Neural crest cell (in vitro differentiated cells): Measurements from ENCODE around the gene SOX2. TPM values are rescaled to one million over a fixed set of nuclear protein-coding genes. Genes with fewer than 3 reads are reported as not detected.

Experiments
- DNase-seq: peaks from one replicate; pipeline ENCODE4 v3.0.0; 2021; ENCODE audit warnings: low read depth, mixed read lengths, low spot score
- H3K27ac Mint-ChIP-seq: one replicate; pipeline ENCODE4 v1.8.0; 2021; ENCODE audit warnings: mild to moderate bottlenecking, mixed read lengths; ENCODE audit not compliant: unreplicated experiment
- H3K27me3 Mint-ChIP-seq: 2 replicates; pipeline ENCODE4 v1.8.0; 2021; ENCODE audit warnings: low read depth, mild to moderate bottlenecking, mixed read lengths
- H3K36me3 Mint-ChIP-seq: 2 replicates; pipeline ENCODE4 v1.8.0; 2021; ENCODE audit warnings: low read depth, mild to moderate bottlenecking, mixed read lengths
- H3K4me1 Mint-ChIP-seq: 2 replicates; pipeline ENCODE4 v1.8.0; 2021; ENCODE audit warnings: mixed read lengths
- H3K4me3 Mint-ChIP-seq: one replicate; pipeline ENCODE4 v1.8.0; 2021; ENCODE audit warnings: mild to moderate bottlenecking, mixed read lengths
- H3K9me3 Mint-ChIP-seq: 2 replicates; pipeline ENCODE4 v1.8.0; 2021; ENCODE audit warnings: mixed read lengths
- total RNA-seq: library from RNA; stranded (reverse); gene quantifications from 2 replicates; pipeline ENCODE4 v1.2.1, GENCODE V29; 2021
- TF ChIP-seq, protein P1 (sequence below): fragments of 200-600 bp; sonication (generic); conservative IDR thresholded peaks from 2 replicates; pipeline ENCODE4 v1.5.0; 2021; ENCODE audit warnings: antibody characterized with exemption, mild to moderate bottlenecking

SOX2 gene
- total RNA-seq, 1 donor from 2014 or later, result 105 TPM

DNA sequence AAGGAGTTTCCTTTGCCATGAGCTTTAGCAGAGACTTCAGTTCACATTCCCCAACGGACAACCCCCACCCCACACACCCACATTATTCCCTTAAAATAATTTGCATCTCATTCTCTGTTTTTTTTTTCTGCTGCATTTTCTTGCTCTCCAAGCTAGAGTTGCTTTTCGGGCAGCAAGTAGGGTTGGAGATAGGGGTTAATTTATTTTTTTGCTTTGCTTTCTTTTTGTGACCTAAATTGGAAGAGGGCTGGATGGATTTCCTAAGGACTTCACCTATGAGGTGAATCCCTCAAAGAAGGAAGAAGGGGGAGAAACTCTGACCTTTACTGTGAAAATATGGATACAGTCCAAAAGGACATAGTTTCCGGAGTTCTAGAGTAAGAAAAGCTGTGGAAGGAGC, 6.6 kb downstream of the SOX2 start:
- H3K36me3 Mint-ChIP-seq, result peaks cover 17% of the 10 kb centered on the region
- DNase-seq, result no peak
- peak overlapping the region; percentile 60 for H3K4me3 Mint-ChIP-seq
- peak overlapping the region; percentile 48 for H3K27ac Mint-ChIP-seq
- TF ChIP-seq, protein P1, sequence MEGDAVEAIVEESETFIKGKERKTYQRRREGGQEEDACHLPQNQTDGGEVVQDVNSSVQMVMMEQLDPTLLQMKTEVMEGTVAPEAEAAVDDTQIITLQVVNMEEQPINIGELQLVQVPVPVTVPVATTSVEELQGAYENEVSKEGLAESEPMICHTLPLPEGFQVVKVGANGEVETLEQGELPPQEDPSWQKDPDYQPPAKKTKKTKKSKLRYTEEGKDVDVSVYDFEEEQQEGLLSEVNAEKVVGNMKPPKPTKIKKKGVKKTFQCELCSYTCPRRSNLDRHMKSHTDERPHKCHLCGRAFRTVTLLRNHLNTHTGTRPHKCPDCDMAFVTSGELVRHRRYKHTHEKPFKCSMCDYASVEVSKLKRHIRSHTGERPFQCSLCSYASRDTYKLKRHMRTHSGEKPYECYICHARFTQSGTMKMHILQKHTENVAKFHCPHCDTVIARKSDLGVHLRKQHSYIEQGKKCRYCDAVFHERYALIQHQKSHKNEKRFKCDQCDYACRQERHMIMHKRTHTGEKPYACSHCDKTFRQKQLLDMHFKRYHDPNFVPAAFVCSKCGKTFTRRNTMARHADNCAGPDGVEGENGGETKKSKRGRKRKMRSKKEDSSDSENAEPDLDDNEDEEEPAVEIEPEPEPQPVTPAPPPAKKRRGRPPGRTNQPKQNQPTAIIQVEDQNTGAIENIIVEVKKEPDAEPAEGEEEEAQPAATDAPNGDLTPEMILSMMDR, result no peak
- no peaks in the 10 kb centered on the region for H3K9me3 Mint-ChIP-seq
- peaks cover 78% of the 10 kb centered on the region for H3K4me1 Mint-ChIP-seq
- H3K27me3 Mint-ChIP-seq, result peaks cover 3% of the 10 kb centered on the region

- no peak for DNase-seq
- Mint-ChIP-seq H3K27ac (peak overlapping the region; percentile 76), H3K4me3 (peak overlapping the region; percentile 78), H3K4me1 (peaks cover 87% of the 10 kb centered on the region), H3K27me3 (peaks cover 3% of the 10 kb centered on the region), H3K9me3 (no peaks in the 10 kb centered on the region), H3K36me3 (peaks cover 21% of the 10 kb centered on the region)
- TF ChIP-seq, protein P1, result no peak
Measured at GRCh38 chr3:181718987-181719911, 7.5 kb downstream of the SOX2 start.

DNA sequence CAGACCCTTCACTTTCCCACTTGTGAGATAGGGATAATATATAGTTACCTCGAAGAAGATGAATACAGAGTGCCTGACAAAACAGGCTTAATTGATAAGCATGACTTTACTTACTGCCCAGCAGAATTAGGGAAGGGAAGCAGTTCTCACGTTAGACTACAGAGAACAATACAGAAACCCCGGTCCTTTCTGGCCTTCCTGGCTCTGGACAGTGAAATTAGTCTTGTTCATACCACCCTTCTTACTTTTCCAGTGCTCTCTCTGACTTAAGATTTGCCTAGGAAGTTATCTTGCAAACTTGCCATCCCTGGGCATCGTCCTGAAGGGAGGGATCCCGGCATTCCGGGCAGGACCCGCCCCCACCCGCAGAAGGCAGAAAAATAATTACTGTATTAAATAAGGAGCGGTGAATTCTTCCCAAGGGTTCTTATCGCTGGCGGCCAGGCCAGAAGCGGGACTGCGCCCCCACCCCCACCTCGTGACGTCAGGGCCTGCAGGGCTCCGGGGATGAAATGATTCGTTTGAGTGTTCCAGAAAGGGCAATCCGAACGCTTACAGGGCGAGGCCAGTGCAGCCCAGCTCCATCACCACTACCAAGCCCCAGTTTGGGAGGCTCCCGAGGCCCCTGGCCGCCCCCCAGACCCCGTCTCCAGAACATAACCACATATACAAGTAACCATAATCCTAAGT, 8.4 kb downstream of the SOX2 start:
- Mint-ChIP-seq H3K9me3 (no peaks in the 10 kb centered on the region), H3K4me3 (peak overlapping the region; percentile 78), H3K36me3 (peaks cover 18% of the 10 kb centered on the region), H3K4me1 (peaks cover 92% of the 10 kb centered on the region), H3K27ac (peak overlapping the region; percentile 76), H3K27me3 (peaks cover 4% of the 10 kb centered on the region)
- no peak for DNase-seq
- TF ChIP-seq, protein P1, result no peak

- H3K36me3 Mint-ChIP-seq, result peaks cover 14% of the 10 kb centered on the region
- TF ChIP-seq, protein P1, result no peak
- H3K27ac Mint-ChIP-seq, result peak overlapping the region; percentile 57
- DNase-seq, result no peak
- H3K27me3 Mint-ChIP-seq, result peaks cover 3% of the 10 kb centered on the region
- no peaks in the 10 kb centered on the region for H3K9me3 Mint-ChIP-seq
- H3K4me1 Mint-ChIP-seq, result peaks cover 93% of the 10 kb centered on the region
- peak overlapping the region; percentile 78 for H3K4me3 Mint-ChIP-seq
Measured at GRCh38 chr3:181721046-181721875, 9.5 kb downstream of the SOX2 start.

GRCh38 chr3:181722156-181722555, 10.4 kb downstream of the SOX2 start:
- no peak for DNase-seq
- H3K4me3 Mint-ChIP-seq, result peak overlapping the region; percentile 78
- TF ChIP-seq, protein P1, result no peak
- peaks cover 14% of the 10 kb centered on the region for H3K36me3 Mint-ChIP-seq
- H3K4me1 Mint-ChIP-seq, result peaks cover 96% of the 10 kb centered on the region
- H3K27me3 Mint-ChIP-seq, result peaks cover 5% of the 10 kb centered on the region
- no peaks in the 10 kb centered on the region for H3K9me3 Mint-ChIP-seq
- H3K27ac Mint-ChIP-seq, result peak overlapping the region; percentile 29
